Parathyroid adenoma (tissue), 2 donors: Measurements from ENCODE around the gene STUM.

Experiments used
- H2AFZ ChIP-seq: fragments of 300-600 bp; sonication (generic); one replicate; pipeline ENCODE4 v1.7.0; 2017; ENCODE audit warnings: antibody characterized with exemption, mild to moderate bottlenecking
- H3K27ac ChIP-seq: fragments of 300-600 bp; sonication (generic); one replicate; pipeline ENCODE4 v1.7.0; 2017
- H3K27me3 ChIP-seq: fragments of 300-600 bp; sonication (generic); one replicate; pipeline ENCODE4 v1.7.0; 2017; ENCODE audit warnings: low read length; ENCODE audit not compliant: control insufficient read depth, insufficient read depth
- H3K36me3 ChIP-seq: fragments of 300-600 bp; sonication (generic); one replicate; pipeline ENCODE4 v1.7.0; 2017; ENCODE audit warnings: low read length; ENCODE audit not compliant: control insufficient read depth, insufficient read depth
- H3K4me1 ChIP-seq: fragments of 300-600 bp; sonication (generic); one replicate; pipeline ENCODE4 v1.7.0; 2017; ENCODE audit warnings: control low read depth
- H3K4me2 ChIP-seq: fragments of 300-600 bp; sonication (generic); one replicate; pipeline ENCODE4 v1.7.0; 2017; ENCODE audit warnings: low read length
- H3K4me3 ChIP-seq: fragments of 300-600 bp; sonication (generic); one replicate; pipeline ENCODE4 v1.7.0; 2017; ENCODE audit warnings: low read depth, low read length
- H3K79me2 ChIP-seq: fragments of 300-600 bp; sonication (generic); one replicate; pipeline ENCODE4 v1.7.0; 2017; ENCODE audit warnings: control low read depth
- H3K9ac ChIP-seq: fragments of 300-600 bp; sonication (generic); one replicate; pipeline ENCODE4 v1.7.0; 2017; ENCODE audit warnings: mild to moderate bottlenecking
- H3K9me3 ChIP-seq: fragments of 300-600 bp; sonication (generic); one replicate; pipeline ENCODE4 v1.7.0; 2017; ENCODE audit warnings: low read length; ENCODE audit not compliant: control insufficient read depth
- CTCF ChIP-seq: fragments of 300-600 bp; sonication (generic); IDR thresholded peaks from one replicate; pipeline ENCODE4 v1.7.0; 2017; ENCODE audit warnings: antibody characterized with exemption, mild to moderate bottlenecking
- donor health status: primary hyperparathyroidism.

The STUM gene

GRCh38 chr1:226575739-226576378 lies 27.3 kb downstream of the STUM start:
- Histone ChIP-seq H3K9ac (no peak overlapping the region), H3K4me3 (no peak overlapping the region), H3K4me1 (no peaks in the 10 kb centered on the region), H3K27ac (no peak overlapping the region), H3K36me3 (no peaks in the 10 kb centered on the region), H3K9me3 (no peaks in the 10 kb centered on the region), H3K27me3 (no peaks in the 10 kb centered on the region), H3K4me2 (no peak overlapping the region), H2AFZ (no peak overlapping the region), H3K79me2 (no peaks in the 10 kb centered on the region)
- no peak for TF ChIP-seq CTCF

- no peaks in the 10 kb centered on the region for H3K9me3 ChIP-seq
- TF ChIP-seq CTCF, result no peak
These were observed 28.0 kb downstream of the STUM start for GRCh38 chr1:226576601-226577000.

GRCh38 chr1:226577401-226578180 lies 29.0 kb downstream of the STUM start:
- no peak for TF ChIP-seq CTCF
- Histone ChIP-seq H2AFZ (no peak overlapping the region), H3K9me3 (no peaks in the 10 kb centered on the region), H3K27ac (no peak overlapping the region), H3K79me2 (no peaks in the 10 kb centered on the region), H3K4me3 (no peak overlapping the region), H3K36me3 (no peaks in the 10 kb centered on the region), H3K4me2 (no peak overlapping the region), H3K27me3 (no peaks in the 10 kb centered on the region), H3K9ac (no peak overlapping the region), H3K4me1 (no peaks in the 10 kb centered on the region)

More at GRCh38 chr1:226576601-226577000, 28.0 kb downstream of the STUM start:
- Histone ChIP-seq H2AFZ (no peak overlapping the region), H3K4me1 (no peaks in the 10 kb centered on the region), H3K4me3 (no peak overlapping the region), H3K9ac (no peak overlapping the region), H3K27me3 (no peaks in the 10 kb centered on the region), H3K4me2 (no peak overlapping the region), H3K79me2 (no peaks in the 10 kb centered on the region), H3K27ac (no peak overlapping the region), H3K36me3 (no peaks in the 10 kb centered on the region)

GRCh38 chr1:226578946-226579578 lies 30.5 kb downstream of the STUM start:
- Histone ChIP-seq H3K4me1 (no peaks in the 10 kb centered on the region), H2AFZ (no peak overlapping the region), H3K9ac (no peak overlapping the region), H3K27me3 (no peaks in the 10 kb centered on the region), H3K27ac (no peak overlapping the region), H3K4me3 (no peak overlapping the region), H3K79me2 (no peaks in the 10 kb centered on the region), H3K36me3 (no peaks in the 10 kb centered on the region), H3K9me3 (no peaks in the 10 kb centered on the region), H3K4me2 (no peak overlapping the region)
- TF ChIP-seq CTCF, result no peak
